HepG2 (cell line): ENCODE measurements around the gene MICAL3. TPM values are rescaled to one million over a fixed set of nuclear protein-coding genes. Genes with fewer than 3 reads are reported as not detected.

ENCODE experiments used
- ATAC-seq: fragments of 200-7000 bp; cut with Tn5 transposase; 3 replicates; pipeline ENCODE4 v1.9.1; 2020; ENCODE audit warnings: mild to moderate bottlenecking, moderate library complexity
- BruUV-seq: library from RNA; stranded (reverse); fragments of 400-500 nt; replicated peaks from 2 replicates; lab custom pipeline; 2021; lab: Mats Ljungman, UMichigan
- CTCF ChIA-PET: fragments of 300-600 bp; formaldehyde crosslinking; extraction: SDS; loops from one replicate; lab custom pipeline; 2021; ENCODE audit warnings: low total read pairs, inconsistent platforms, low intra/inter-chr PET ratio; lab: Yijun Ruan, JAX
- POLR2A ChIA-PET: fragments of 350-600 bp; sonication (Branson Sonifier 250); formaldehyde crosslinking; loops from one replicate; lab custom pipeline; 2020; ENCODE audit warnings: antibody characterized with exemption, inconsistent platforms; lab: Yijun Ruan, JAX
- DNase-seq: peaks from one replicate; pipeline ENCODE4 v3.0.0-alpha.2; 2015; ENCODE audit warnings: low spot score
- FAIRE-seq: peaks from 3 replicates; lab custom pipeline; 2011; peaks lifted over from hg19 to GRCh38; lab: Jason Lieb, UNC
- H2AFZ ChIP-seq: one replicate; pipeline ENCODE4 v1.6.1; 2011; ENCODE audit warnings: low read length, inconsistent platforms
- H3K27ac ChIP-seq: fragments of 300-600 bp; 3 replicates; pipeline ENCODE4 v1.8.0; 2011; ENCODE audit warnings: mixed run types, mild to moderate bottlenecking, mixed read lengths, low read length, inconsistent platforms; ENCODE audit not compliant: insufficient read depth; ENCODE audit errors: extremely low read length
- H3K27me3 ChIP-seq, 2 experiments: fragments of 200-600 bp in 1 of 2; 2 replicates in 1 of 2; 3 replicates in 1 of 2; pipeline versions ENCODE4 v1.6.0 to v1.8.0; 2011; ENCODE audit warnings: low read length in 2 of 2, mild to moderate bottlenecking in 2 of 2, moderate library complexity in 2 of 2, inconsistent platforms in 1 of 2; ENCODE audit not compliant: insufficient read depth in 2 of 2, control insufficient read depth in 1 of 2
- H3K36me3 ChIP-seq, 2 experiments: fragments of 200-600 bp in 1 of 2; replicated peaks in 1 of 2; 2 replicates in 1 of 2; 3 replicates in 1 of 2; pipeline versions ENCODE4 v1.5.1 to v1.8.0; 2011; ENCODE audit warnings: low read length in 2 of 2, inconsistent platforms in 1 of 2; ENCODE audit not compliant: insufficient read depth in 2 of 2, control insufficient read depth in 1 of 2
- H3K4me1 ChIP-seq: 2 replicates; pipeline ENCODE4 v1.5.1; 2012; ENCODE audit warnings: low read length, inconsistent platforms; ENCODE audit not compliant: insufficient read depth
- H3K4me2 ChIP-seq: 2 replicates; pipeline ENCODE4 v1.6.0; 2011; ENCODE audit warnings: low read depth, low read length, inconsistent platforms
- H3K4me3 ChIP-seq, 3 experiments: fragments of 200-600 bp in 1 of 3; sonication (generic), shearing (Covaris generic) in 1 of 3; replicated peaks in 1 of 3; 2 replicates each; pipeline ENCODE4 v1.5.1; 2011 to 2016; ENCODE audit warnings: low read length in 3 of 3, inconsistent platforms in 2 of 3, low read depth in 2 of 3, mild to moderate bottlenecking in 2 of 3, control low read depth in 1 of 3, mixed read lengths in 1 of 3; ENCODE audit not compliant: insufficient read depth in 1 of 3
- H3K79me2 ChIP-seq: one replicate; pipeline ENCODE4 v1.6.1; 2011; ENCODE audit warnings: low read length, inconsistent platforms; ENCODE audit not compliant: insufficient read depth
- H3K9ac ChIP-seq: 2 replicates; pipeline ENCODE4 v1.6.0; 2011; ENCODE audit warnings: mild to moderate bottlenecking, low read depth, low read length, inconsistent platforms; ENCODE audit not compliant: insufficient read depth
- H3K9me3 ChIP-seq: 2 replicates; pipeline ENCODE4 v1.5.1; 2012; ENCODE audit warnings: mild to moderate bottlenecking, low read length
- H4K20me1 ChIP-seq: 2 replicates; pipeline ENCODE4 v1.6.0; 2011; ENCODE audit warnings: inconsistent platforms, mild to moderate bottlenecking, low read length, moderate library complexity; ENCODE audit not compliant: insufficient read depth
- ATF7 ChIP-seq, 2 experiments: fragments of 450-650 bp in 1 of 2; sonication (generic) in 1 of 2; formaldehyde crosslinking in 1 of 2; IDR thresholded peaks; 2 replicates each; pipeline versions ENCODE4 v1.4.0 to v1.6.1; 2016 to 2020; ENCODE audit warnings: antibody characterized with exemption in 1 of 2, mild to moderate bottlenecking in 1 of 2, missing genetic modification reagents in 1 of 2
- CREB1 ChIP-seq, 2 experiments: fragments of 450-650 bp in 1 of 2; IDR thresholded peaks; 2 replicates each; pipeline ENCODE4 v1.6.1; 2016 to 2017; ENCODE audit warnings: control low read depth in 1 of 2, mild to moderate bottlenecking in 1 of 2, missing compliant biosample characterization in 1 of 2, missing genetic modification characterization in 1 of 2
- CREM ChIP-seq, 2 experiments: sonication (generic) in 1 of 2; formaldehyde crosslinking in 1 of 2; IDR thresholded peaks; 2 replicates each; pipeline versions ENCODE4 v1.4.0 to v1.6.1; 2016 to 2020; ENCODE audit warnings: antibody characterized with exemption in 1 of 2, mild to moderate bottlenecking in 1 of 2, missing genetic modification reagents in 1 of 2
- FOSL2 ChIP-seq: sonication (generic); formaldehyde crosslinking; IDR thresholded peaks from 2 replicates; pipeline ENCODE4 v1.4.0; 2020; ENCODE audit warnings: missing genetic modification reagents
- ZBTB21 ChIP-seq: sonication (generic); formaldehyde crosslinking; IDR thresholded peaks from 2 replicates; pipeline ENCODE4 v1.4.0; 2020; ENCODE audit warnings: missing genetic modification reagents
- ZNF441 ChIP-seq: sonication (generic); formaldehyde crosslinking; IDR thresholded peaks from 2 replicates; pipeline ENCODE4 v1.7.0; 2021; ENCODE audit warnings: missing genetic modification reagents, borderline replicate concordance
- ZZZ3 ChIP-seq: sonication (generic); formaldehyde crosslinking; IDR thresholded peaks from 2 replicates; pipeline ENCODE4 v1.4.0; 2020; ENCODE audit warnings: missing genetic modification reagents, mild to moderate bottlenecking, borderline replicate concordance
- WGBS: methylation state at CpG from one replicate; pipeline ENCODE4 v1.1.6; 2017; ENCODE audit warnings: low lambda C conversion rate; 5-methylcytosine and 5-hydroxymethylcytosine counted together
- in situ Hi-C: cut with HindIII; loops from 2 replicates; pipeline ENCODE4 v1.10.0; 2017; ENCODE audit warnings: low pct_unique_long_range_greater_than_20kb; ENCODE audit not compliant: extremely low pct_ligation_motif_present
- intact Hi-C: fragments of 100-400 bp; cut with micrococcal nuclease; formaldehyde crosslinking; loops from one replicate; pipeline ENCODE4 v1.10.0; 2022; ENCODE audit not compliant: unreplicated experiment
- polyA plus RNA-seq, 8 experiments: library from polyadenylated mRNA; depleted of rRNA in 3 of 8; stranded (reverse) in 7 of 8; unstranded in 1 of 8; fragments of >200 nt; fragmentation: Illumina TruSeq in 4 of 8; extraction: Trizol in 4 of 8; gene quantifications; 2 replicates each; pipeline versions ENCODE4 v1.2.1 to v1.2.3, GENCODE V29; 2011 to 2016; ENCODE audit warnings: low read depth in 4 of 8, missing spikeins in 1 of 8, mixed read lengths in 1 of 8; ENCODE audit not compliant: insufficient read depth in 1 of 8
- total RNA-seq, 5 experiments: library from RNA; depleted of rRNA; stranded (reverse); fragments of >200 nt; fragmentation: Illumina TruSeq; extraction: Trizol; gene quantifications; 2 replicates each; pipeline ENCODE4 v1.2.3, GENCODE V29; 2016; ENCODE audit warnings: low read depth in 1 of 5
- TF ChIP-seq, protein P1 (sequence below): sonication (generic); formaldehyde crosslinking; IDR thresholded peaks from 2 replicates; pipeline ENCODE4 v1.4.0; 2020; ENCODE audit warnings: missing genetic modification reagents
- TF ChIP-seq, protein P2 (sequence below): sonication (generic); formaldehyde crosslinking; IDR thresholded peaks from 2 replicates; pipeline ENCODE4 v1.4.0; 2020; ENCODE audit warnings: missing genetic modification reagents
- TF ChIP-seq, protein P3 (sequence below), 2 experiments: sonication (generic) in 1 of 2; formaldehyde crosslinking in 1 of 2; IDR thresholded peaks; 2 replicates each; pipeline versions ENCODE4 v1.4.0 to v1.6.1; 2018 to 2020; ENCODE audit warnings: missing genetic modification reagents in 2 of 2, borderline replicate concordance in 1 of 2, low read depth in 1 of 2, mild to moderate bottlenecking in 1 of 2, missing biosample characterization in 1 of 2

The MICAL3 gene
- total and polyA plus RNA-seq, 2 of the 13 experiments (the other 11 are each of a cell fraction or from before 2014, with no cell fraction given), result 5.3 to 12.5 TPM

DNA sequence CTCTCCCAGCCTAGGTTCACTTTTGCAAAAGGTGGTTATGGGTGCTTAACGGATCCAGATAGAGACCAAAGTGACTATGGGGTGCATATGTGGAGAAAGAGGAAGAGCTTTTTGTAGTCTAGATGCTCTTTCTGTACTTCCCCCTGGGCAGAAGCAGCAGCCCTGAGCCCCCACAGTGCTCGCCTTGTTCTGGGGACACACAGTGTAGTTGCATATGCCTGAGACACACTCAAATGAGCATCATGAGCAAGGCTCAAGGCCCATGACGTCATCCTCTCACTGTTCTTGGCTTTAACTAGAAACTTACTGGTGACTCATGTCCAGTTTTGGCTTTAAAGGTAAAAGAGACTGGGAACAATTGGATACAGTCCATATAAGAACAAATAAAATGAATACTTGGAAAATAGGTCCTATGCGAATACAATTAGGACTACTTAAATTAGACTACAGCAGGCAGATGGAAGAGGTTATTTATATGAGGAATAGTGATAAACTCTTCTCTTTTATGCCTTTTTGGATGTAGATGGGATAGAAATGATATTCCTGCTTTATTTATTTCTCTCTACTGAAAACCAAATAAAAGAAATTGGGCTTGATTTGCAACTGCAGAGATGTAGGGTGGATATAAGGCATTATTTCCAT, 33.3 kb upstream of the MICAL3 start:
- Histone ChIP-seq H3K4me2 (no peak overlapping the region; the same call in 1 of the 2 replicates), H3K4me3 (no peak overlapping the region), H3K27me3 (no peaks in the 10 kb centered on the region), H3K9me3 (no peaks in the 10 kb centered on the region), H4K20me1 (no peaks in the 10 kb centered on the region), H3K36me3 (no peaks in the 10 kb centered on the region), H3K27ac (no peak overlapping the region), H3K4me1 (peaks cover 85% of the 10 kb centered on the region), H2AFZ (no peak overlapping the region), H3K79me2 (no peaks in the 10 kb centered on the region), H3K9ac (no peak overlapping the region)
- intact Hi-C loops, result no loop called here
- ChIA-PET CTCF (no interaction called here), POLR2A (interaction anchor here (0.9 to 3.1 kb wide), 5 partner anchors 13 to 20 kb away, joined by 4 to 42 read pairs (median 5); partner anchors contain the start of gene PEX26)
- DNase-seq (peak; percentile 63), FAIRE-seq (no peak), ATAC-seq (no peak)
- in situ Hi-C loops, result no loop called here
- TF ChIP-seq ZZZ3 (CRISPR knock-in tag) (no peak), FOSL2 (CRISPR knock-in tag) (peak; percentile 73), ATF7 (IDR thresholded peaks at IDR 0.05) (peak; percentile 99), ATF7 (CRISPR knock-in tag; IDR thresholded peaks at IDR 0.05) (no peak), ZNF441 (CRISPR knock-in tag) (no peak), CREB1 (IDR thresholded peaks at IDR 0.05) (peak; percentile 97), CREB1 (CRISPR knock-in tag; IDR thresholded peaks at IDR 0.05) (peak; percentile 51), ZBTB21 (CRISPR knock-in tag) (peak; percentile 24; the same call in 1 of the 2 replicates), CREM (IDR thresholded peaks at IDR 0.05) (peak; percentile 31; the same call in 1 of the 2 replicates), CREM (CRISPR knock-in tag; IDR thresholded peaks at IDR 0.05) (no peak)
- TF ChIP-seq, protein P1, sequence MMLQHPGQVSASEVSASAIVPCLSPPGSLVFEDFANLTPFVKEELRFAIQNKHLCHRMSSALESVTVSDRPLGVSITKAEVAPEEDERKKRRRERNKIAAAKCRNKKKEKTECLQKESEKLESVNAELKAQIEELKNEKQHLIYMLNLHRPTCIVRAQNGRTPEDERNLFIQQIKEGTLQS (CRISPR knock-in tag), result peak; percentile 52; the same call in 1 of the 2 replicates
- TF ChIP-seq, protein P2, sequence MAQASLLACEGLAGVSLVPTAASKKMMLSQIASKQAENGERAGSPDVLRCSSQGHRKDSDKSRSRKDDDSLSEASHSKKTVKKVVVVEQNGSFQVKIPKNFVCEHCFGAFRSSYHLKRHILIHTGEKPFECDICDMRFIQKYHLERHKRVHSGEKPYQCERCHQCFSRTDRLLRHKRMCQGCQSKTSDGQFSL (CRISPR knock-in tag), result no peak
- TF ChIP-seq, protein P3, sequence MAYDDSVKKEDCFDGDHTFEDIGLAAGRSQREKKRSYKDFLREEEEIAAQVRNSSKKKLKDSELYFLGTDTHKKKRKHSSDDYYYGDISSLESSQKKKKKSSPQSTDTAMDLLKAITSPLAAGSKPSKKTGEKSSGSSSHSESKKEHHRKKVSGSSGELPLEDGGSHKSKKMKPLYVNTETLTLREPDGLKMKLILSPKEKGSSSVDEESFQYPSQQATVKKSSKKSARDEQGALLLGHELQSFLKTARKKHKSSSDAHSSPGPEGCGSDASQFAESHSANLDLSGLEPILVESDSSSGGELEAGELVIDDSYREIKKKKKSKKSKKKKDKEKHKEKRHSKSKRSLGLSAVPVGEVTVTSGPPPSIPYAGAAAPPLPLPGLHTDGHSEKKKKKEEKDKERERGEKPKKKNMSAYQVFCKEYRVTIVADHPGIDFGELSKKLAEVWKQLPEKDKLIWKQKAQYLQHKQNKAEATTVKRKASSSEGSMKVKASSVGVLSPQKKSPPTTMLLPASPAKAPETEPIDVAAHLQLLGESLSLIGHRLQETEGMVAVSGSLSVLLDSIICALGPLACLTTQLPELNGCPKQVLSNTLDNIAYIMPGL (CRISPR knock-in tag; IDR thresholded peaks at IDR 0.05; ENCODE audit: borderline replicate concordance in 1 of 2, low read depth in 1 of 2), result no peak
- BruUV-seq, result TSS peak; percentile 60
- WGBS, result 52% methylated on average over 4 of the region's 4 CpGs
